Loucy (cell line): ENCODE results near the gene CIDEA.

Source experiments
- H2AFZ ChIP-seq: fragments of 200-600 bp; sonication (generic); 2 replicates; pipeline ENCODE4 v1.6.0; 2016; ENCODE audit warnings: antibody characterized with exemption, mild to moderate bottlenecking, low read length, moderate library complexity
- H3F3A ChIP-seq: fragments of 200-600 bp; 2 replicates; pipeline ENCODE4 v1.6.0; 2016; ENCODE audit warnings: antibody characterized with exemption, low read depth, mild to moderate bottlenecking
- H3K27me3 ChIP-seq: fragments of 200-600 bp; sonication (generic); 2 replicates; pipeline ENCODE4 v1.6.1; 2014; ENCODE audit warnings: low read length, mild to moderate bottlenecking; ENCODE audit not compliant: insufficient read depth, poor library complexity, severe bottlenecking
- H3K36me3 ChIP-seq: fragments of 200-600 bp; sonication (generic); 2 replicates; pipeline ENCODE4 v1.6.1; 2016; ENCODE audit warnings: low read length; ENCODE audit not compliant: insufficient read depth
- H3K4me1 ChIP-seq: fragments of 200-600 bp; sonication (generic); 2 replicates; pipeline ENCODE4 v1.5.1; 2014; ENCODE audit warnings: low read length, mild to moderate bottlenecking; ENCODE audit not compliant: insufficient read depth, poor library complexity, severe bottlenecking
- H3K4me2 ChIP-seq: fragments of 200-600 bp; sonication (generic); 2 replicates; pipeline ENCODE4 v1.6.0; 2014; ENCODE audit warnings: antibody characterized with exemption, low read length, low read depth, mild to moderate bottlenecking; ENCODE audit not compliant: poor library complexity, severe bottlenecking
- H3K4me3 ChIP-seq: fragments of 200-600 bp; sonication (generic); 2 replicates; pipeline ENCODE4 v1.5.1; 2014; ENCODE audit warnings: low read length, mild to moderate bottlenecking, mixed read lengths; ENCODE audit not compliant: poor library complexity, severe bottlenecking
- H3K79me2 ChIP-seq: fragments of 200-600 bp; sonication (generic); 2 replicates; pipeline ENCODE4 v1.6.1; 2014; ENCODE audit warnings: low read length; ENCODE audit not compliant: insufficient read depth
- H3K9ac ChIP-seq: fragments of 200-600 bp; sonication (generic); 2 replicates; pipeline ENCODE4 v1.6.0; 2014; ENCODE audit warnings: mild to moderate bottlenecking, low read depth, low read length, moderate library complexity; ENCODE audit not compliant: poor library complexity, severe bottlenecking
- H3K9me2 ChIP-seq: fragments of 200-600 bp; sonication (generic); replicated peaks from 2 replicates; pipeline ENCODE4 v1.6.1; 2016; ENCODE audit warnings: low read depth, low read length, mixed read lengths
- H3K9me3 ChIP-seq: fragments of 200-600 bp; sonication (generic); 2 replicates; pipeline ENCODE4 v1.6.1; 2014; ENCODE audit warnings: mild to moderate bottlenecking, antibody characterized with exemption, low read length, low read depth; ENCODE audit not compliant: insufficient read depth
- H4K20me1 ChIP-seq: fragments of 200-600 bp; sonication (generic); 2 replicates; pipeline ENCODE4 v1.6.0; 2014; ENCODE audit warnings: antibody characterized with exemption, low read length, mild to moderate bottlenecking; ENCODE audit not compliant: insufficient read depth, poor library complexity, severe bottlenecking
- CTCF ChIP-seq: fragments of 200-600 bp; sonication (generic); conservative IDR thresholded peaks from 2 replicates; pipeline ENCODE4 v1.5.1; 2014; ENCODE audit warnings: mild to moderate bottlenecking, antibody characterized with exemption, low read length
- EZH2phosphoT487 ChIP-seq: fragments of 200-600 bp; IDR thresholded peaks from 2 replicates; pipeline ENCODE4 v1.6.1; 2018; ENCODE audit warnings: antibody characterized with exemption, mild to moderate bottlenecking, moderate library complexity, borderline replicate concordance

CIDEA gene

GRCh38 chr18:12274793-12275192, 20.6 kb downstream of the CIDEA start:
- Histone ChIP-seq H3K4me2 (no peak overlapping the region), H3K4me3 (no peak overlapping the region), H2AFZ (no peak overlapping the region), H3K4me1 (no peaks in the 10 kb centered on the region), H3K36me3 (no peaks in the 10 kb centered on the region), H3K9me3 (no peaks in the 10 kb centered on the region), H3K27me3 (no peaks in the 10 kb centered on the region), H3K9ac (no peak overlapping the region), H4K20me1 (no peaks in the 10 kb centered on the region), H3K9me2 (no peaks in the 10 kb centered on the region), H3F3A (no peaks in the 10 kb centered on the region), H3K79me2 (no peaks in the 10 kb centered on the region)
- no peak for TF ChIP-seq CTCF
- no peak for TF ChIP-seq EZH2phosphoT487

- H3K4me3 ChIP-seq, result no peak overlapping the region
- H3K9me2 ChIP-seq, result no peaks in the 10 kb centered on the region
- no peaks in the 10 kb centered on the region for H3K79me2 ChIP-seq
- H4K20me1 ChIP-seq, result no peaks in the 10 kb centered on the region
- TF ChIP-seq CTCF (no peak), EZH2phosphoT487 (no peak)
- H3K36me3 ChIP-seq, result no peaks in the 10 kb centered on the region
- no peaks in the 10 kb centered on the region for H3K4me1 ChIP-seq
- H3K27me3 ChIP-seq, result no peaks in the 10 kb centered on the region
- H3K9me3 ChIP-seq, result no peaks in the 10 kb centered on the region
- H3K4me2 ChIP-seq, result no peak overlapping the region
- no peaks in the 10 kb centered on the region for H3F3A ChIP-seq
- no peak overlapping the region for H3K9ac ChIP-seq
- no peak overlapping the region for H2AFZ ChIP-seq
These were observed 22.8 kb downstream of the CIDEA start for GRCh38 chr18:12276736-12277554.

GRCh38 chr18:12278215-12278671, 24.1 kb downstream of the CIDEA start:
- peak; percentile 41; the same call in 1 of the 2 replicates for TF ChIP-seq CTCF
- no peak for TF ChIP-seq EZH2phosphoT487
- Histone ChIP-seq H2AFZ (peak overlapping the region; percentile 55; the same call in 1 of the 2 replicates), H4K20me1 (no peaks in the 10 kb centered on the region), H3K9ac (no peak overlapping the region), H3K4me3 (no peak overlapping the region), H3K79me2 (no peaks in the 10 kb centered on the region), H3K9me2 (no peaks in the 10 kb centered on the region), H3K36me3 (no peaks in the 10 kb centered on the region), H3K27me3 (no peaks in the 10 kb centered on the region), H3K4me2 (no peak overlapping the region), H3K4me1 (no peaks in the 10 kb centered on the region), H3F3A (no peaks in the 10 kb centered on the region), H3K9me3 (no peaks in the 10 kb centered on the region)
